IPS DF 6.9 (cell line): ENCODE data around the gene ROS1.

Experiments used
- DNase-seq: peaks from one replicate; pipeline ENCODE4 v3.0.0-alpha.2; 2013; ENCODE audit warnings: low read depth, low spot score
- H3K27ac ChIP-seq: one replicate; pipeline ENCODE4 v1.5.1; 2013; ENCODE audit warnings: low read length, control low read depth
- H3K27me3 ChIP-seq: 2 replicates; pipeline ENCODE4 v1.6.1; 2013; ENCODE audit warnings: mild to moderate bottlenecking, low read length; ENCODE audit not compliant: control insufficient read depth, insufficient read depth
- H3K36me3 ChIP-seq: 2 replicates; pipeline ENCODE4 v1.6.1; 2013; ENCODE audit warnings: low read length; ENCODE audit not compliant: control insufficient read depth, insufficient read depth
- H3K4me1 ChIP-seq: 2 replicates; pipeline ENCODE4 v1.6.1; 2013; ENCODE audit warnings: low read length; ENCODE audit not compliant: control insufficient read depth, insufficient read depth
- H3K4me3 ChIP-seq: 2 replicates; pipeline ENCODE4 v1.5.1; 2013; ENCODE audit warnings: mild to moderate bottlenecking, low read length
- H3K9me3 ChIP-seq: 2 replicates; pipeline ENCODE4 v1.6.1; 2013; ENCODE audit warnings: low read length, inconsistent platforms; ENCODE audit not compliant: control insufficient read depth, insufficient read depth
- WGBS: extraction: QIAGEN DNeasy Blood & Tissue Kit; methylation state at CpG from one replicate; pipeline ENCODE4 v1.1.7; 2013; ENCODE audit warnings: mixed read lengths, missing lambda C conversion rate; ENCODE audit not compliant: insufficient read length, insufficient coverage; 5-methylcytosine and 5-hydroxymethylcytosine counted together

Gene ROS1

DNA sequence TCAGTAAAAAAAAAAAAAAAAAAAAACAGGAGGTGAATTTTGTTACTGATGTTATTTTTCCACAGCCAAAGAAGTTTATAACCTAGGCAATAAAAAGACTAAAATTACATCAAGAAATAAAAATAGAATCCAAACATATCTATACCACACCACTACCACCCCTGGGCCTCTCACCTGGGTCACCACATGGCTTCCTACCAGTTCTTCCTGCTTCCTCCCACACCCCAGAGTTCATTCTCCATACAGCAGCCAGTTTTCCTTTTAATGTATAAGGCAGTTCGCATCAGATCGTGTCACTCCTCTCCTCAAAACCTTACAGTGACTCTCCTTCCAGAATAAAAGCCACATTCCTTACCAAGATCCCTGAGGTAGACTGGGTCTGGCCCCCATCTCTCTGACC is 23.9 kb downstream of the ROS1 start:
- no peaks in the 10 kb centered on the region for H3K36me3 ChIP-seq
- DNase-seq = no peak
- WGBS = no CpG with 5 or more reads among the region's 2 CpGs
- no peaks in the 10 kb centered on the region for H3K27me3 ChIP-seq
- H3K4me1 ChIP-seq = no peaks in the 10 kb centered on the region
- no peaks in the 10 kb centered on the region for H3K9me3 ChIP-seq
- H3K4me3 ChIP-seq = no peak overlapping the region
- H3K27ac ChIP-seq = no peak overlapping the region

DNA sequence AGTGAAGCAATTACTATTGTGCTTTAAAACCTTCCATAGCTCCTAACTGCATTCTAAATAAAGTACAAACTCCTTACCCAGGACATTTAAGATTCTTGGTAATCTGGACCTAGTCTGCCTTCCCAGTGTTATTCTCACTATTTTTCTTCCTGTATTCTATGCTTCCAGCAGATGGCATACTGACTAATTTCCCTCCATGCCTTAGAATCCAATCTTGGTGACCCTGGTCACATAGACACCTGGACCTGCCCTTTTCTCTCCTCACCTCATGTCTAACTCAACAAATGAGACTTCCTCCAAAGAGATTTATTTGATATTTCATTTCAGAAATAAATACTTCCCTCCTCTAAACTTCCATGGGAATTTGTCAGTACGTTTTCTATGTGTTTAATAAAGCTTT is 25.8 kb downstream of the ROS1 start:
- DNase-seq = no peak
- Histone ChIP-seq H3K27ac (no peak overlapping the region), H3K36me3 (no peaks in the 10 kb centered on the region), H3K4me1 (no peaks in the 10 kb centered on the region), H3K4me3 (no peak overlapping the region), H3K9me3 (no peaks in the 10 kb centered on the region), H3K27me3 (no peaks in the 10 kb centered on the region)
- no CpG with 5 or more reads among the region's 1 CpG for WGBS

DNA sequence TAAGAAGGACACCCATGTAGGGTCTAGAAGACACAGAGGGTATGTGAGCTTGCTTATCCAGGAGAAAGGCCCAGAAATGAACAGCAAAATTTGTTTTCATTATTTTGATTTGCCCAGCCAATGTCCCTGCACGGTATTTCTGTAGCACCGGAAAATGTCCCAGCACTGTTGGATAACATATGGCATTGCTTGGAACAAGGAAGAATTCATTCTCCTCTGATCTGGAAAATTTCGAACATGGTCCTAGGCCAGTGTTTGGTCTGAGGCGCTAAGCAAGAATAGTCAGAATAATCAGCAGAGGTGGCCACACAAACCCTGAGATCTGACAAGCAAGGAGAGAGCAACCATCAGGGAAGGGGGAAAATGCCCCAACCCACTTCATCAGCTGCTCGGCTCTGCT is 26.6 kb downstream of the ROS1 start:
- no peaks in the 10 kb centered on the region for H3K36me3 ChIP-seq
- no CpG with 5 or more reads among the region's 5 CpGs for WGBS
- no peak overlapping the region for H3K27ac ChIP-seq
- no peak for DNase-seq
- no peaks in the 10 kb centered on the region for H3K9me3 ChIP-seq
- no peaks in the 10 kb centered on the region for H3K4me1 ChIP-seq
- H3K4me3 ChIP-seq = no peak overlapping the region
- H3K27me3 ChIP-seq = no peaks in the 10 kb centered on the region

DNA sequence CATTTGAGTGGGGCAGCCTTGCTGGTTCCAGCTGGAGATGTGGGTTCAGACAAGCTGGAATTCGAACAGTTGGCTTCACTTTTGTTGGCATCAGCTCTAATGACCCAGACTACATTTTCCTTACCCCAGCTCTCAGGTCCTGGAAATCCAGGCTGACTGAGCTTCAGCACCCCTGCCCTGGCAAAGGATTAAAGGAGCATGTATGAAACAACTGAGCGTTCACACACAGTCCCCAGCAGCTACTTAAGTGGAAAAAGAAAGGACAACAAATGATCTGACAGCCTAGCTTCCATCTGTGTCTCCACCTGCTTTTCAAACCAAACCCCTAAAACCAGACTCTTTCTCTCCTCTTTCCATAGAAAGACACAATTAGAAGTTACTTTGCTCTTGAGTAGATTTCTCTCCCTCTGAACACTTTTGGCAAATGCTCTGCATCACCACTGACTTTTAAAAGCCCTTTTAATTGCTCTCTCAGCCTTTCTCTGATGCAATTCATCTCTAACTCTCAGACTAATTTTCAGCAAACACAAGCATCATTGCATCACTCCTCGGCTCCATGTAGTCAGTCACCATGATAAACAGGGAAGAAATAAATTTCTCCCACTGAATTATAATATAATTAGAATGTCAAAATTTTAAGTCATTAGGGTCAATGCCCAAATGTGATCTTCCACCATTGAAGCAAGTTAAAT is 28.1 kb downstream of the ROS1 start:
- H3K9me3 ChIP-seq = no peaks in the 10 kb centered on the region
- no peaks in the 10 kb centered on the region for H3K36me3 ChIP-seq
- no peak overlapping the region for H3K4me3 ChIP-seq
- WGBS = no CpG with 5 or more reads among the region's 3 CpGs
- H3K27me3 ChIP-seq = no peaks in the 10 kb centered on the region
- H3K4me1 ChIP-seq = no peaks in the 10 kb centered on the region
- no peak for DNase-seq
- H3K27ac ChIP-seq = no peak overlapping the region

DNA sequence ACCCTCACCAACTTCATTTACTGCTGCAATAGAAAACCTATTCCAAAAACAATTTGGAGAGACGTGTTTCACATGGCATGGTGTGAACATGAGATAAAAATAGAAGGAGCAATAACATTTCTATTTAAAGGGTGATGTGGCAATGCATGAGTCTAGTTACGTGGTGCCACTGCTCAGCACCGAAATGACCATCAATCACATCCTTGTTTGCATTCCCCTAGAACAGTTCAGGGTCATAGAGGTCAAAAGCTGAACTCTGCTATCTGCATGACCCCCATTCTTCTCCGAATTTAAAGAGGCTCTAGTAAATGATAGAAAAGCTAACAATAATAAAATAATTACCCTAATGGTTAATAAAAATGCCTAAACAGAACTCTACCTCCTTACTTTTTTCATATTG is 29.5 kb downstream of the ROS1 start:
- no peak overlapping the region for H3K4me3 ChIP-seq
- no peak overlapping the region for H3K27ac ChIP-seq
- DNase-seq = no peak
- H3K9me3 ChIP-seq = no peaks in the 10 kb centered on the region
- H3K27me3 ChIP-seq = no peaks in the 10 kb centered on the region
- no CpG with 5 or more reads among the region's 4 CpGs for WGBS
- no peaks in the 10 kb centered on the region for H3K4me1 ChIP-seq
- H3K36me3 ChIP-seq = no peaks in the 10 kb centered on the region

DNA sequence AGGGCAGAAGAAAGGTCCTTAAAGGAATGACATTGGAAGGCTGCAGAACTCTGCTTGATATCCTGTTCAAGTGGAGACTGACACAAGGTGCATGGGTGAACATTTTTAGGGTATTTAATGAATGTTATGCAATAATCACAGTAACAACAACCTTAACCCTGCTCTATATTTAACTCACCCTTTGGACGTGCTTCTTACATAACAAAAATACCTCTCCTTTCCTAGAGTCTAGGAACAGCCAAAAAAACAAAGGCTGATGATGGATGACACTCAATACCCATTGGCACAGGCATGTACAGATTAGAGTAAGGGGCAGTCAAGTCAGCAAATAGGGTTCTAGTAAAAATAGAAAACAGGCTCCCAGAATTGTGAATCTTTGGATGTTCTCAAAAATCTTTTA is 30.6 kb downstream of the ROS1 start:
- Histone ChIP-seq H3K9me3 (no peaks in the 10 kb centered on the region), H3K27ac (no peak overlapping the region), H3K36me3 (no peaks in the 10 kb centered on the region), H3K4me3 (no peak overlapping the region), H3K4me1 (no peaks in the 10 kb centered on the region), H3K27me3 (no peaks in the 10 kb centered on the region)
- WGBS = no CpG with 5 or more reads among the region's 1 CpG
- no peak for DNase-seq

DNA sequence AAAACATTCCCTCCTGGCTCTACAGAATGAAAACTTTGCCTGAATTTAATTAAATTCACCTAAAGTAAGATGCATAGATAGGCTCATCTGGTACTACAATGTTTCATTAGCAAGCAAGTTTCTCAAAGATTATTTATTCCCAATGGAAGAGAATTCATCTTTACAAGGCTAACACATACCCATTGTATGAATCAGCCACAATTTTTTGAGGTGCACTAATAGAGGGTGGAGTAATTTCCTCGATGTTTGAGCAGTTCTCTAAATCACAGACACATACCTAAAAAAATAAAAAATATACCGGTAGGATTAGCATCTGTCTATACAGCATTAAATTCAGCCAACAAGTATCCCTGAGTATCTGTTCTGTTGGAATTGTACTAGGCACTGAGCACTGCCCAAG is 32.7 kb downstream of the ROS1 start:
- no peaks in the 10 kb centered on the region for H3K36me3 ChIP-seq
- no peak overlapping the region for H3K27ac ChIP-seq
- H3K9me3 ChIP-seq = no peaks in the 10 kb centered on the region
- H3K27me3 ChIP-seq = no peaks in the 10 kb centered on the region
- H3K4me3 ChIP-seq = no peak overlapping the region
- no CpG with 5 or more reads among the region's 2 CpGs for WGBS
- DNase-seq = no peak
- H3K4me1 ChIP-seq = no peaks in the 10 kb centered on the region

DNA sequence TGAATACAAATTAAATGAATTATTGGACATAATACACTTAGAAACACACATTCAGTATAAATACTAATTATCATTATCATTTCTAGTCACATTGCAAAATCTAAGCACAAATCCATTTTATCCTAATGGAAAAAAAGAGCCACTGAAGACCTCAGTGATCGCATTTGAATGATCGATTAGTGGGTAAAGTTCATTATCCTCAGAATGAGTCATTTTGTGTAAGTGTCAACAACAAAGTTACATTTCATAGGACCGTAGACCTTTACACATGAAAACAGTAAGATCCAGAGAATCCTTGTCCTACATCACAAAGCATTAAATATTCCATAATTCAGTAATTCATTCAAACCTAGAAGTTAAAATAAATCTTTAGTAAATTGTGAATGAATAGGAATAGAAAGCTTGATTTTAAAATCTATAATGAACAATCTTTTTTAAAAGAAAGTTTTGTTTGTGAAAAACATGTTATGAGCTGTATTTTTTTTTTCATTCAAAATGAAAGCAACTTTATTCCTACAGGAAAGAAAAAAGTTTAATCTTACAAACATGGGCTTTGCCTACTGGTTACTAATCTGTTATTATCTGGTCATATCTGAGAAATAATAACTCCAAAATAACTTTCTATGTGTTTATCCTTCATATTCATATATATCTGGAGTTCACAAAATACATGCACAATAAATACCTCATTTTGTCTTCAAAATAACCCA is 33.7 kb downstream of the ROS1 start:
- H3K9me3 ChIP-seq = no peaks in the 10 kb centered on the region
- DNase-seq = no peak
- no peaks in the 10 kb centered on the region for H3K36me3 ChIP-seq
- no peak overlapping the region for H3K27ac ChIP-seq
- H3K4me3 ChIP-seq = no peak overlapping the region
- H3K27me3 ChIP-seq = no peaks in the 10 kb centered on the region
- no CpG with 5 or more reads among the region's 3 CpGs for WGBS
- H3K4me1 ChIP-seq = no peaks in the 10 kb centered on the region

DNA sequence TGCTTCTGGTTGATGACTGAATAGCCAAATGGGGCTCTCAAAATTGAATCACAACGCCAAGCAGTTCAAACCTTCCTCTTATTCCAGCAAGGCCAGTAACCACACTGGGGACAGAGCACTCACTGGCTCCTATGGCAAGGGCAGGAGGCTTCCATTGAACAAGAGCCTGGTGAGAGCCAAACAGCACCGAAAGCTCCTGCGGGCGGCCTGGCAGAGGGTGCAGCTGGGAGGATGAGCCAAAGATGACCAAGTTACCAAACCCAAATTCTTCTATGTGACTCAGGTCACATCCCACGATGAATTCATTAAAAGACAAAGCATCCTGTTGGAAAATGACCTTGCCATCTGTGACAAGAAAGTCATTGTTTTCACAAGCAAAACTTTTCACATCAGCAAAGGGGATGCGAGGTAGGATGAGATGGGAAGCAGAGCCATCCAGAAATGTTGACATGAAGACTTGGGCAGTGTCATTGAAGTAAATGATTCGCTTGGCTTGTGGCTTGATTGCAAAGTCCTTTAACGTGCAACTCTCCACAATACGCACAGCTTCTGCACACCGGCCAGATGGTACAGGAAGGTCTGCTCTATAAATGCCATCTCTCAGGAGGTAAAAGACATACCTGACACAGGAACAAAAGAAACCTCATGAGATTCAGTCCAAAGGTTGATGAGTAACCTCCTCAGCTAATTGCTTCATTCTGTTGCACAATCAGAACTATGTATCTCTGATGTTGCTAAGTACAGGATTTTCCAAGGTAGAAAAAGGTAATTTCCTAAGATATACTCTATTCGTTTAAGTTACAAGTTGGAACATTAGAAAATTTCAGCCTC is 36.3 kb downstream of the ROS1 start:
- no CpG with 5 or more reads among the region's 11 CpGs for WGBS
- H3K27ac ChIP-seq = no peak overlapping the region
- no peaks in the 10 kb centered on the region for H3K27me3 ChIP-seq
- H3K4me1 ChIP-seq = no peaks in the 10 kb centered on the region
- H3K9me3 ChIP-seq = no peaks in the 10 kb centered on the region
- H3K4me3 ChIP-seq = no peak overlapping the region
- H3K36me3 ChIP-seq = no peaks in the 10 kb centered on the region
- DNase-seq = no peak

DNA sequence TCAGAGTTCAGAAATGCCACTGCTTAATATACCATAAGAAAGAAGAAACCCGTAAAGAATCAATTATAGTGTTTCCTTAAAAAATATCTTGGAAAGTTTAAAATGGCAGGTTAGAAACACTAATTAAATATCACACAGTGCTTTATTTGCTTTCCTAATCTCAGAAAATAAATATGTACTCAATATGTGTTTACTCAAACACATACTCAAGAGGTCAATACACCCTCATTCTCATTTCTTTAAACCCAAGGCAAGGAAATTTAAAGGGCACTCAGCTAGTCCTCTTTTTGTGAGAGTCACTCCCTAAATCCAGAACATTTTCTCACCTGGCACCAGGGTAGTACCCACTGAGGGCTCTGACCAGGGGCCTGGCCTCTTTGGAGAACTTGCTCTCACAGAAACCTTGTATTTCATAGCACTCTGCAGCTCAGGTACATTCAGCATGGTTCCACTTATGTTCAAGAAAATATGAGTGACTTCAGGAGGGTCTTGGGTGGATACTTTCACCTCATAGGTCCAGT is 38.2 kb downstream of the ROS1 start:
- H3K27ac ChIP-seq = no peak overlapping the region
- no peaks in the 10 kb centered on the region for H3K27me3 ChIP-seq
- no peaks in the 10 kb centered on the region for H3K36me3 ChIP-seq
- H3K4me3 ChIP-seq = no peak overlapping the region
- no peak for DNase-seq
- no CpG with 5 or more reads among the region's 1 CpG for WGBS
- no peaks in the 10 kb centered on the region for H3K9me3 ChIP-seq
- no peaks in the 10 kb centered on the region for H3K4me1 ChIP-seq
